Measurements from ENCODE around the gene NUDT3.
"Not testable (repeated sequence)": the region's sequence is repeated elsewhere in the genome, so short reads cannot be mapped to it uniquely, and the experiment has no call there.

Gene NUDT3

DNA sequence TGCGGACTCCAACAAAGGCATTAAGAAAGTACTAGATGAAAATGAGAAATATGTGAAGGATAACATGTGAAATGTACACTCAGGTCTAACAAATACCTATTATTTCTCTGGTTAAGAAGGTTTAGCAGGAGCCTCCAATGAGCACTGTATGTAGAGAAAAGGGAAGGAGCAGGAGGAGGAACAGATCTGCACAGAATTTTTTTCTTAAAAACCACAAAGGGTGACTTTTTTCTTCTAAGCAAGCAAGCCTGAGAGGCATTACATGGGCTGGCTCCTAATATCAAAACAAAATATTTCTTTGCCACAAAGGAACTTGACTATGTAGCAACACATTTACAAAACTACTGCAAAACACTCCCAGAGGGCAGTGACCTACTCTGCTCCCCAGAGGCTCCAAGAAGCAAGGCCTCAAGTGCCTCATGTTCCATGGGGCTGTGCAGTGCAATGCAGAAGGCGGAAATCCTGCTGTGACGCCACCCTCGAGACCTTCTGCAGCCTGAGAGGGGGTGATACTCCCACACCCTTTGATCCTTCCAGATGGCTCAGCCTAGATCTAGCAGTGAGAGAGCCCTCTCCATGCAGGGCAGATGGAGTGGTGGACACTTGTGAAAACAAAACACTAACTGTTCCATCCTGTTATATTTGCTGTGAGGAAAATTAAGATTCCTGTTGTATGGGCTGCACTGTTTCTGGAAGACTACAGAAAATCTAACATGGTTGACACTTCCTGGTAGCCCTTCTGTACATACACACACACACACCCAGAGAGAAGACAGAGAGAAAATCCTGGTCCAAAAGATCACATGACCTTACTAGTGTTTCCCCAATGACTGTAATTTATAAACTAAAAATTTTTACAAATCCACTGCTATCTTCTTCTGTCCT lies 107.7 kb downstream of the NUDT3 start:
- no peak for FAIRE-seq

DNA sequence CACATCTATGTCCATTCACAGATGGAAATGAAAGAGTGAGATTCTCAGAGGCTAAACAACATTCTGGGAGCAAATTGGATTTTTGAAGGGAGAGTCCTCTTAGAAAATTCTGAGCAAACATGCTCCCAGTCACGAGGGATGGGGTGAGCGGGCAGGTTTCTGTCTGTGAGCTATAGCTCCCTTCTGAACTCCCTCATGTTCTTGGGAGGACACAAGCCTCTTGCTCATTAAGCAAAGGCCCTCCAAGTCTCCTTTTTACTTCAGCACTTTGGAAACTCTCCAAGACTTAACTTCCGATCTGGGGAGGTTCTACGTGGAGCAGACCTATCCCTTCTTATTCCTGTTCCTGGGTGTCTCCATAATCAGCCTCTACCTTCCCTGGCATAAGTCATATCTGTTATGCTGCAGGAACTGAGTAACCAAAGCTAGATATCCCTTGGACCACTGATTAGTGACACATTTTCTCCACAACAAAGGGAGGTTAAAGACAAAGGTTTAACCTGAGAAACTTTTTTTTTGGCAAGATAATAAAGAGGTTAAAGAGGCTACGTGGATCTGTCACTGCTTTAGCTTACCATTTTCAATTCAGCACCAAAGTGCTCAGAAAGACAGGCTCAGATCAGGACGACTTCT lies 110.7 kb downstream of the NUDT3 start:
- no peak for FAIRE-seq

DNA sequence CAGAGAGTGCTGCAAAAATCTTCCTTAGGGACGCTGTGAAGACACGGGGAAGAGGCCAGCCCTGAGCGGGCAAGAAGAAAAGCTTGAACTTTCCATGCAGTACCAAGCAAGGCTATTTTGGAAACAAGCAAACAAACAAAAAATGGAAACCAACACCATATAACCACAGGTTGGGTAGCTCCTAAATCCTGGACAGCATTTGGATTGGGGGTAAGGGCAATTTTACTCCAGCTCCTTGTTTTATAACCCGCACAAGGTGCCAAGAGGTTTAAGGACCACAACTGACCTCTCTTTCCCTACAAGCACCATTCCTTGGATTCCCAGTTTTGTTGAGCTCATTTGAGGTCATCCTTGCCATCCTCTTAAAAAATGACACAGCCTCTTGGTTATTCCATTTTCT lies 112.3 kb downstream of the NUDT3 start:
- FAIRE-seq = no peak

DNA sequence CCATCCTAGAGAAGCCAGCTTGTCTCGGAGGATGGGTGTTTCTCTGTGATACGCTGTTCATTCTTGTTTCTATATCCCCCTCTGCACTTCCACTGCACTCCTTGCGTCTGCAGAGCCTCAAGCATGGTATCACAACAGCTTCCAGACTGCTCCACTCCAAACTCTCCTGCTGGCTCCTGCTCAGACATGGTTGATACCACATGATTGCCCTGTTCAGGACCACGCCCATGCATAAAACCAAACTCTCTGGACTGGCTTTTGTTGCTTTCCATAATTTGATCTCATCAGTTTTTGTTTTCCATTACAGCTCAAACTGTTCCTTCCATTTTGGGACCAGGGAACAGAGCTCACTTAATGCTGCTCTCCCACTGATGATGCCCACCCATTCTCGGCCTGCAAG lies 113.6 kb downstream of the NUDT3 start:
- no peak for FAIRE-seq

DNA sequence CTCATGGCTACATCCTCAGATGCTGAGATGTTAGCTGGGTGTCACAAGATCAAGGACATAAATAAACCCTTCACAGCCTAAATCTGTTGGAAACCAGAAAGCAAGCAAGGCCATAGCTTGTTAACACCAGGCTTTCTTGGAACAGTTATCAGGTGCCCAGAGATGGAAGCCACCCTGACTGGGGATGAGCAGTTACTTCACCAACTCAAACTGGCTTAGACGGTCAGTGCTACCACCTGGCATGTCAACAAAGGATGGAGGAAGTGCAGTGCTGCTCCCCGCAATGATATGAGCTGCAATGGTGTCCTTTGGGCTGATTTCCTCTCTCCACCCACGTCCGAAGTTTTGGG lies 114.7 kb downstream of the NUDT3 start:
- no peak for FAIRE-seq

DNA sequence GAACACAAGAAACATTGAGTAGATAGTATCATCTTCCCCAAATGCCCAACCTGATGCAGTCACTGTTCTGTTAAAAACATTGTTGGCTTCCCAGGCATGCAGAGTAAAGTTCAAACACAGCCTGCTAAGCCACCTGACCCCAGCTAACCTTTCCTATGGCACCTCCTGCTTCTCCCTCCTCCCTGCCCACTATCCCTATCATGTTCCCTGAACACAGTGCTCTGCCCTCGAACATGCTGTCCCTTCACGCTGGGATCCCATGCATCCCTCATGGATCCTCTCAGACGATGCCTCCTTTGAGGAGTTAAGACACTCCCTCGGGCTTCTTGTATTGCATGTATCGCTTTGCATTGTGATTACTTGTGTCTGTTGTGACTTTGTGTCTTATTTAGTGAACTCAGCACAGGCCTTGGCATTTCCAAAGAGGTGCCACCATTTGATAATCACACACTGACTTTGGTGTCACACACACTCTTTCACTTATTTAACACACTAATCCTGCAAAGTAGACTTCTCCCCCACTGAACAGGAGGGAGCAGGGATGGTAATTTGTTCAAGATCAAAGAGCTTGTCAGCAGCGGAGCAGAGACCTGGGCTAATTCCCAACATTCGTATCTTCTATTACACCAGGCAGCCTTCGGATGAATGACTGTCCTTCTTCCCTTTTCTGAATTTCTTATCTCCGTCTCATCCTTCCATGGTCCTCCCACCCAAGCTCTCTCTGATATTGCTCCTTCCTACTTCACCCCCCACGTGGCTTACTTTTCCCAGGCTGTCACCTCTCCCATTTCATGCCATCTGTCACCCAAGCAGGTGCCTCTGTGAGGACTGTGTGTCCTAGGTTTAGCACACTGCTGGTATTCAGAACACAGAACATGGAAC lies 115.3 kb downstream of the NUDT3 start:
- no peak for FAIRE-seq

DNA sequence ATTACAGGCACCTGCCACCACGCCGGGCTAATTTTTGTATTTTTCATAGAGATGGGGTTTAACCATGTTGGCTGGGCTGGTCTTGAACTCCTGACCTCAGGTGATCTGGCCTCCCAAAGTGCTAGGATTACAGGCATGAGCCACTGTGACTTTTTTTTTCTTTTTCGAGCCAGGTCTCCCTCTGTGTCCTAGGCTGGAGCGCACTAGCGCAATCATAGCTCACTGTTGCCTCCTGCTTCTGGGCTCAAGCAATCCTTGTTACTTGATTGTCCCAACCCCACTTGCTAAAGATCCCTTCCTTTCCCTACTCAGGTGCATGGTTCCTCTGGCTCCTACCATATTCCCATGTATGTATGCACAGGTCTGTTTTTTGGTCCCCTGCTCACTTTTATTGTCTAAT lies 116.3 kb downstream of the NUDT3 start:
- no peak for FAIRE-seq

DNA sequence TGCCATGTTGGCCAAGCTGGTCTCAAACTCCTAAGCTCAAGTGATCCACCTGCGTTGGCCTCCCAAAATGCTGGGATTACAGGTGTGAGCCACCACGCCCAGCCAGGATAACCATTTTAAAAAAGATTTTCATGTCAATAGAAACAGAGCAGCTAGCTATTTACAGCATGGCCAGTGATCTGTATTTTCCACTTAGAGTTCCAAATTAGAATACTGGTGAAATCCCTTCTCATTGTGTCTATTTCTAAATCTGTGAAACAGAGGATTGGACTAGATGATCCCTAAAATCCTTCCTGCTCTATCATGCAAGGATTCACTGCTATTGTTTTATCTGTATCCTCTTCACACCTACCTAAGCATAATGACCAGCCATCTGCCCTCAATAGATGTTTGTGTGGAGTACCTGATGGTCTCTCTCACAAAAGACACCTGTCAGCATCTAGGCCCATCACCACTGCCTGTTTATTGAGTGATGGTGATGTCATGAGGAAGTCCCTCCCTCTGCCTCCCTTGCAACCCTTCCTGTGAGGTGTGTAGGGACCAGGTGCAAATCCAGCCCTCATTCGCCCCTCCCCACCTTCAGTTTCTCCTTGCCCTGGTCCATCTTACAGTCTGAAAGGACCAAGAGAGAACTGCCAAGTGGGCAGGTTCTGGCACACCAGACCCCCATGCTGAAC lies 117.2 kb downstream of the NUDT3 start:
- FAIRE-seq = no peak

DNA sequence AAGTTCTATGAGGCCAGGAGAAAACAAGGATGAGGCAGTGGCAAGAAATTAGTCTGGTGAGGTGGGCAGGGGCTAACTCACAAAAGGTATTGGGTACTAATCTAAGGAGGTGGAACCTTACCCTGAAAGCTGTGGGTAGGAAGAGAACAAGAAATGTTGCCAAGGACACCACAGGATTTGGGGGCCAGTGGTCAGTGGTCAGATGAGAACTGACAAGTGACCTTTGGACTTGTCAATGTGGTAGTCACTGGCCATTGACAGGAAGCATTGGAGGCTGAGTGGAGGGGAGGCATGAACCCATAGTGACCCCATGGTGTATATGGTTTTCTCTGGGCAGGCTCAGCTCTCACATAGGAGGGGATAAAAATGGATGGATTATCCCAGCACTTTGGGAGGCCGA lies 118.3 kb downstream of the NUDT3 start:
- FAIRE-seq = no peak

DNA sequence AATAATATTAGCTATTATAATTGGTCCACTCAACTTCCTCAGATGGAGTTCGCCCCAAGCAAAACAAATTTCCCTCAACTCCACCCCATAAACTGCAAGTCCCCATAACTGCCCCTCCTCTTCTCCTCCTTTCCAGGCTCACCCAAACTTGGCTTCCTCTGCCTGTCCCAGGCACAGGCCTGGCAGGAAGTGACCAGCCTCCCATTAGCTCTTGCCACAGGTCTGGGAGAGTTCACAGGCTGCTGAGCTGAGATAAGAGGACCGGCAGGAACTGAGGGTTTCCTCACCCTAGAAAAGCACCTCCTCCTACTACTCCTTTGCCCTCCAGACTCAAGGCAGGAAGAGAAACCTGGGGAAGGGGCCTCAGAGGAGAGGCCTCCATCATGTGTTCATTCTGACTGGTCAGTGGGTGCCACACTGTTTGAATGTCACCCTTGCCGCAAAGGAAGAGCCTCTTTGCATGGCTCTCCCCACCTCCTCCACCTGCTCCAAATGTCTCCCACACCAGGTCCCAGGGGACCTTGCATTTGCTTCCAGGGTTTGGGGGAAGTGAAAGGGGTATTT lies 119.1 kb downstream of the NUDT3 start:
- FAIRE-seq = no peak

DNA sequence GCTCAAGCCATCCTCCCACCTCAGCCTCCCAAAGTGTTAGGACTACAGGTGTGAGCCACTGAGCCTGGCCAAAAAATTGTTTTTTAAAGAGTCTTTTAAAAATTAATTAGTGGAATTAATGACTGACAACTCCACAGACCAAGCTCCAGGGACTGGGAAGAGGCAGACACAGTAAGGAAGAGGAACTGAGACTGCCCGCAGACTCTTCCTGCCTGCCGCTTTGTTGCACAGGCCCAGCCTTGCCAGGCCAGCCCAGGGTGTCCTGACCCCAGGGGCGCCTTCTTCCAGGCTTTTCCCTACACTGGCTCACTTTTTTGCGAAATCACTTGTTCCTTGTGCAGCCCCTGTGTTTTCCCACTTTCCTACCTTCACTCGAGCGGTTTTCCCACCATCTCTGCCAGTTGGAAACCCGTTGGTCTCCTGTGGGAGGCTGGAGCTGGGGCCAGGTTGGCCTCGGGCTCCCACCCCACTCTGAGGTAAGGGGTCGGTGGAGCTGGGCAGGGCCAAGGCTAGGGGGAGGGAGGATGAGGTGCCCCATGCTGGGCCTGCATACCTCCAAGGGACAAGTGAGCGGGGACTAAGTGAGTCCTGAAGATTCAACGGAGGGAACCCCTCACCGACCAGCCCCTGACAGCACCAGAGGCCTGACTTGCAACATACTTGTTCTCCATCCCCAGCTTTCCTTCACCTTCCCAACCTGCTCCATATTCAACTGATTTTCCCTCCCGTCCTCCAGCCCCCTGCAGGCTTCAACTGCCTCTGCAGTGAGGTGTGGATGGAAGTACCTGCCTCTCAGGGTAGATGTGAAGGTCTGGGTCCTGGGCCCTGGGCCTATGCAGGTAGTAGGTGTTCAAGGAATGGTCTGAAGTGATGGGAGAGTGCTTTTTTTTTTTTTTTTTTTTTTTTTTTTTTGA lies 120.2 kb downstream of the NUDT3 start:
- no peak for FAIRE-seq

DNA sequence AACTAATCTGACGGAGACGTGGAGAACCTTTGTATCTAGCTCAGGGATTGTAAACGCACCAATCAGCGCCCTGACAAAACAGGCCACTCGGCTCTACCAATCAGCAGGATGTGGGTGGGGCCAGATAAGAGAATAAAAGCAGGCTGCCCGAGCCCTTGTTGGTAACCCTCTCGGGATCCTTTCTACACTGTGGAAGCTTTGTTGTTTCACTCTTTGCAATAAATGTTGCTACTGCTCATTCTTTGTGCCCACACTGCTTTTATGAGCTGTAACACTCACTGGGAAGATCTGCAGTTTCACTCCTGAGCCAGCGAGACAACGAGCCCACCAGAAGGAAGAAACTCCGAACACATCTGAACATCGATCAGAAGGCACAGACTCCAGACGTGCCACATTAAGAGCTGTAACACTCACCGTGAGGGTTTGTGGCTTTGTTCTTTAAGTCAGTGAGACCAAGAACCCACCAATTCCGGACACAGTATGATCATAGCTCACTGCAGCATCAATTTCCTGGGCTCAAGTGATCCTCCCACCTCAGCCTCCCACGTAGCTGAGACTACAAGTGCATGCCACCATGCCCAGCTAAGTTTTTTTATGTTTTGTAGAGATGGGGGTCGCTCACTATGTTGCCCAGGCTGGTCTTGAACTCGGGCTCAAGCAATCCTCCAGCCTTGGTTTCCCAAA lies 122.7 kb downstream of the NUDT3 start:
- not testable (repeated sequence) for FAIRE-seq

DNA sequence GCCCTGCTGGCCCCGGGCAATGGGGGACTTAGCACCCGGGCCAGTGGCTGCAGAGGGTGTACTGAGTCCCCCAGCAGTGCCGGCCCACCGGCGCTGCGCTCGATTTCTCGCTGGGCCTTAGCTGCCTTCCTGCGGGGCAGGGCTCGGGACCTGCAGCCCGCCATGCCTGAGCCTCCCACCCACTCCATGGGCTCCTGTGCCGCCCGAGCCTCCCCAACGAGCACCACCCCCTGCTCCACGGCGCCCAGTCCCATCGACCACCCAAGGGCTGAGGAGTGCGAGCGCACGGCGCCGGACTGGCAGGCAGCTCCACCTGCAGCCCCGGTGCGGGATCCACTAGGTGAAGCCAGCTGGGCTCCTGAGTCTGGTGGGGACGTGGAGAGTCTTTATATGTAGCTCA lies 123.3 kb downstream of the NUDT3 start:
- not testable (repeated sequence) for FAIRE-seq

DNA sequence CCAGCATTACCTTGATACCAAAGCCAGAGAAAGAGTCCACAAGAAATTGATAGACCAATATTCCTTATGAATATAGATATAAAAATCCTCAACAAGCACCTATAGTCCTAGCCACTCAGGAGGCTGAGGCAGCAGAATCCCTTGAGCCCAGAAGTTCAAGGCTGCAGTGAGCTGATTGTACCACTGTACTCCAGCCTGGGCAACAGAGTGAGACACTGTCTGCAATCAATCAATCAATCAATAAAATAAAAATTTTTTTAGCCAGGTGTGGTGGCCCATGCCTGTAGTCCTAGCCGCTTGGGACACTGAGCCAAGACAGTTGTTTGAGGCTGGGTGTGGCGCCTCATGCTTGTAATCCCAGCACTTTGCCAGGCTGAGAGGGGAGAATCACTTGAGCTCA lies 124.7 kb downstream of the NUDT3 start:
- FAIRE-seq = no peak

DNA sequence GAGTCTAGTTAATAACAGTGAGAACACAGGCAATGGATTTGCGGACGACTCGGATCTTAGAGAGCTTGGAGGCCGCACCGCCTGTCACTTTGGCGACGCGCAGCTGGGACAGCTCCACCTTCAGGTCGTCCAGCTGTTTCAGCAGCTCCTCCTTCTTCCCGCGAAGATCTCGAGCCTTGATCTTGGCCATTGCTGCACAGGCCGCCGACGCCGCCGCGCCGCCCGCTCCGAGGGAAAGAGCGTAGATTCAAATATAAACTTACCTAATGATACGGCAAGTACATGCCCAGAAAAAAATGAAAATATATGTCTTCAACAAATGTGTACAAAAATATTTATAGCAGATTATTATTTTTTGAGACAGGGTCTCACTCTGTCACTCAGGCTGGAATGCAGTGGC lies 129.0 kb downstream of the NUDT3 start:
- not testable (repeated sequence) for FAIRE-seq

DNA sequence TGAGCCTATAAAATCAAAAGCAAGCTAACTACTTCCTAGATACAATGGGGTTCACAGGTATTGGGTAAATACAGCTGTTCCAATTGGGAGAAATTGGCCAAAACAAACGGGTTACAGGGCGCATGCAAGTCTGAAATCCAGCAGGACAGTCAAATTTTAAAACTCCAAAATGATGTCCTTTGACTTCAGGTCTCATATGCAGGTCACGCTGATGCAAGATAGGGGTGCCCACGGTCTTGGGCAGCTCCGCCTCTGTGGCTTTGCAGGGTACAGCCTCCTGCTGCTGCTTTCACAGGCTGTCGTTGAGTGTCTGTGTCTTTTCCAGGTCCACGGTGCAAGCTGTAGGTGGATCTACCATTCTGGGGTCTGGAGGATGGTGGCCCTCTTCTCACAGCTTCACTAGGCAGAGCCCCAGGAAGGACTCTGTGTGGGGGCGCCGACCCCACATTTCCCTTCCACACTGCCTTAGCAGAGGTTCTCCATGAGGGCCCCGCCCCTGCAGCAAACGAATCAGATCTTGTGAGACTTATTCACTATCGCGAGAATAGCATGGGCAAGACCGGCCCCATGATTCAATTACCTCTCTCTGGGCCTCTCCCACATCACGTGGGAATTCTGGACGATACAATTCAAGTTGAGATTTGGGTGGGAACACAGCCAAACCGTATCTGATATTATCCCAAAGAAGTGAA lies 131.7 kb downstream of the NUDT3 start:
- no peak for FAIRE-seq

DNA sequence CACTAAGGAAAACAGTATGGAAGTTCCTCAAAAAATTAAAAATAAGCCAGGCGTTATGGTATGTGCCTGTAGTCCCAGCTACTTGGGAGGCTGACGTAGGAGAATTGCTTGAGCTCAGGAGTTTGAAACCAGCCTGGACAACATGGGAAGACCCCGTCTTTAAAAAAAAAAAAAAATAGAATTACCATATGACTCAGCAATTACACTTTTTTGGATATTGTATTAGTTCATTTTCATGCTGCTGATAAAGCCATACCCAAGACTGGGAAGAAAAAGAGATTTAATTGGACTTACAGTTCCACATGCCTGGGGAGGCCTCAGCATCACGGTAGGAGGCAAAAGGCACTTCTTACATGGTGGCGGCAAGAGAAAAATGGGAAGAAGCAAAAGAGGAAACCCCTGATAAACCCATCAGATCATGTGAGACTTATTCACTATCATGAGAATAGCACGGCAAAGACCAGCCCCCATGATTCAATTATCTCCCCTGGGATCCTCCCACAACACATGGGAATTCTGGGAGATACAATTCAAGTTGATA lies 132.9 kb downstream of the NUDT3 start:
- no peak for FAIRE-seq

DNA sequence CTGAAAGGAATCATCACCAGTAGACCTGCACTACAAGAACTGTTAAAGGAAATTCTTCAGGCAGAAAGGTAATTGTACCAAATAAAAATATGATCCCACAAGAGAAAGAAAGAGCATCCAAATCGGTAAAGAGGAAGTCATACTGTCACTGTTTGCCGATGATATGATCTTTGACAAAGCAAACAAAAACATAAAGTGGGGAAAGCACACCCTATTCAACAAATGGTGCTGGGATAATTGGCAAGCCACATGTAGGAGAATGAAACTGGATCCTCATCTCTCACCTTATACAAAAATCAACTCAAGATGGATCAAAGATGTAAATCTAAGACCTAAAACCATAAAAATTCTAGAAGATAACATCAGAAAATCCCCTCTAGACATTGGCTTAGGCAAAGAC lies 140.1 kb downstream of the NUDT3 start:
- FAIRE-seq = not testable (repeated sequence)

DNA sequence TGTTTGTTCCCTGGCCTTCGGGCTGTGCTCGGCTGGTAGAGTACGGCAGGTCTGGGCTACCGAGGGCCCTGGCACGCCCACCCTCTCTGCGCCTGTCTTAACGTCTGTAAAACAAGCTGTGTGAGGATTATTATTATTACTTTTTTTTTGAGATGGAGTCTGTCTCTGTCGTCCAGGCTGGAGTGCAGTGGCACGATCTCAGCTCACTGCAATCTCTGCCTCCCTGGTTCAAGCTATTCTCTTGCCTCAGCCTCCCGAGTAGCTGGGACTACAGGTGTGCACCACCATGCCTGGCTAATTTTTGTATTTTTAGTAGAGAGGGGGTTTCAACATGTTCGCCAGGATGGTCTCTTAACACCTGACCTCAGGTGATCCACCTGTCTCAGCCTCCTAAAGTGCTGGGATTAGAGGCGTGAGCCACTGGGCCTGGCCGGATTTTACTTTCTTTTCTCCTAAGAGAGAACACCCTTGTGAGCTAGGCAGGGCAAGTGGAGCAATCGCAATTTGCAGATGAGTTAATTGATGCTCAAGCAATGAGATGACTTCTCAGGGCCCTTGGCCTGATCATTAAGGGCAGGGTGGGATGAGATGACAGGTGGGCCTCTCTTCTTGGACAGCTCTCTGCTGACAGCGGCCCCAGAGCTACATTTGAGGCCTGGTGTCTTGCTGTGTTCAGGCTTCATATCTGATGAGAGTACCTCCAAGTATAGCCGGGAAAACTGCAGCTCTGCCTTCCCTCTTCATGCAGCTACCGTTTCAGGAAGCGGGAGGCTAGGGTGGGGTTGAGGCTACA lies 142.8 kb downstream of the NUDT3 start:
- no peak for FAIRE-seq

Data from TTC549 (cell line).